ENCODE data around the gene CST7.

DNA sequence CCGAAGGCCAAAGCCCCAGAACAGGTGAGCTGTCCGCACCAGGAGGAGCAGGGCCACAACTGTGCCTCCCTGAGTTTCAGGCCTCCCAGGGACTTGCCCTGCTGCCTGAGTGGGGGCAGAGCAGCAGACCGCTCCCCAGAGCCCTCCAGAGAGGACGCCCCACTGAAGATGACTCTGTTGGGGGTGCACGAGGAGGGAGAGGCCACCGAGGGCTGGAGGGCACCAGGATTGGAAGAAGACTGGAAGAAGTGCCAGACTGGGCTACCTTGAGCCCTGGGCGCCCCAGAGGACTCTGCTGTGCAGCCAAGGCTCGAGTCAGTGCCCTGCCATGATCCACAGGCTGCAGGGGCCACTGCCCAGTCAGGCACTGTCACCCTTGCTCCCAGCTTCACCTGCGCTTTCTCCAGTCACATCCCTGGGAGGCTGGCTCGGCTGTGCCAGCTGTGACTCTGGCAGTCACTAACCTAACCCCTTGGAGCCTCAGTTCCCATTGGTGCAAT, 11.3 kb downstream of the CST7 start:
- TF ChIP-seq, protein P1, sequence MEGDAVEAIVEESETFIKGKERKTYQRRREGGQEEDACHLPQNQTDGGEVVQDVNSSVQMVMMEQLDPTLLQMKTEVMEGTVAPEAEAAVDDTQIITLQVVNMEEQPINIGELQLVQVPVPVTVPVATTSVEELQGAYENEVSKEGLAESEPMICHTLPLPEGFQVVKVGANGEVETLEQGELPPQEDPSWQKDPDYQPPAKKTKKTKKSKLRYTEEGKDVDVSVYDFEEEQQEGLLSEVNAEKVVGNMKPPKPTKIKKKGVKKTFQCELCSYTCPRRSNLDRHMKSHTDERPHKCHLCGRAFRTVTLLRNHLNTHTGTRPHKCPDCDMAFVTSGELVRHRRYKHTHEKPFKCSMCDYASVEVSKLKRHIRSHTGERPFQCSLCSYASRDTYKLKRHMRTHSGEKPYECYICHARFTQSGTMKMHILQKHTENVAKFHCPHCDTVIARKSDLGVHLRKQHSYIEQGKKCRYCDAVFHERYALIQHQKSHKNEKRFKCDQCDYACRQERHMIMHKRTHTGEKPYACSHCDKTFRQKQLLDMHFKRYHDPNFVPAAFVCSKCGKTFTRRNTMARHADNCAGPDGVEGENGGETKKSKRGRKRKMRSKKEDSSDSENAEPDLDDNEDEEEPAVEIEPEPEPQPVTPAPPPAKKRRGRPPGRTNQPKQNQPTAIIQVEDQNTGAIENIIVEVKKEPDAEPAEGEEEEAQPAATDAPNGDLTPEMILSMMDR (IDR thresholded peaks at IDR 0.05) = no peak
- TF ChIP-seq SIN3A (IDR thresholded peaks at IDR 0.05; ENCODE audit: borderline replicate concordance, insufficient read depth, low read depth, low read length) = no peak
- no peak for TF ChIP-seq POLR2AphosphoS5 (IDR thresholded peaks at IDR 0.05; ENCODE audit: low read depth, low read length)
- TF ChIP-seq, protein P2, sequence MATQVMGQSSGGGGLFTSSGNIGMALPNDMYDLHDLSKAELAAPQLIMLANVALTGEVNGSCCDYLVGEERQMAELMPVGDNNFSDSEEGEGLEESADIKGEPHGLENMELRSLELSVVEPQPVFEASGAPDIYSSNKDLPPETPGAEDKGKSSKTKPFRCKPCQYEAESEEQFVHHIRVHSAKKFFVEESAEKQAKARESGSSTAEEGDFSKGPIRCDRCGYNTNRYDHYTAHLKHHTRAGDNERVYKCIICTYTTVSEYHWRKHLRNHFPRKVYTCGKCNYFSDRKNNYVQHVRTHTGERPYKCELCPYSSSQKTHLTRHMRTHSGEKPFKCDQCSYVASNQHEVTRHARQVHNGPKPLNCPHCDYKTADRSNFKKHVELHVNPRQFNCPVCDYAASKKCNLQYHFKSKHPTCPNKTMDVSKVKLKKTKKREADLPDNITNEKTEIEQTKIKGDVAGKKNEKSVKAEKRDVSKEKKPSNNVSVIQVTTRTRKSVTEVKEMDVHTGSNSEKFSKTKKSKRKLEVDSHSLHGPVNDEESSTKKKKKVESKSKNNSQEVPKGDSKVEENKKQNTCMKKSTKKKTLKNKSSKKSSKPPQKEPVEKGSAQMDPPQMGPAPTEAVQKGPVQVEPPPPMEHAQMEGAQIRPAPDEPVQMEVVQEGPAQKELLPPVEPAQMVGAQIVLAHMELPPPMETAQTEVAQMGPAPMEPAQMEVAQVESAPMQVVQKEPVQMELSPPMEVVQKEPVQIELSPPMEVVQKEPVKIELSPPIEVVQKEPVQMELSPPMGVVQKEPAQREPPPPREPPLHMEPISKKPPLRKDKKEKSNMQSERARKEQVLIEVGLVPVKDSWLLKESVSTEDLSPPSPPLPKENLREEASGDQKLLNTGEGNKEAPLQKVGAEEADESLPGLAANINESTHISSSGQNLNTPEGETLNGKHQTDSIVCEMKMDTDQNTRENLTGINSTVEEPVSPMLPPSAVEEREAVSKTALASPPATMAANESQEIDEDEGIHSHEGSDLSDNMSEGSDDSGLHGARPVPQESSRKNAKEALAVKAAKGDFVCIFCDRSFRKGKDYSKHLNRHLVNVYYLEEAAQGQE (IDR thresholded peaks at IDR 0.05; ENCODE audit: insufficient read depth in 1 of 2, low read depth in 2 of 2, low read length in 1 of 2) = no peak
